ENCODE data around the gene MUC5AC.

DNA sequence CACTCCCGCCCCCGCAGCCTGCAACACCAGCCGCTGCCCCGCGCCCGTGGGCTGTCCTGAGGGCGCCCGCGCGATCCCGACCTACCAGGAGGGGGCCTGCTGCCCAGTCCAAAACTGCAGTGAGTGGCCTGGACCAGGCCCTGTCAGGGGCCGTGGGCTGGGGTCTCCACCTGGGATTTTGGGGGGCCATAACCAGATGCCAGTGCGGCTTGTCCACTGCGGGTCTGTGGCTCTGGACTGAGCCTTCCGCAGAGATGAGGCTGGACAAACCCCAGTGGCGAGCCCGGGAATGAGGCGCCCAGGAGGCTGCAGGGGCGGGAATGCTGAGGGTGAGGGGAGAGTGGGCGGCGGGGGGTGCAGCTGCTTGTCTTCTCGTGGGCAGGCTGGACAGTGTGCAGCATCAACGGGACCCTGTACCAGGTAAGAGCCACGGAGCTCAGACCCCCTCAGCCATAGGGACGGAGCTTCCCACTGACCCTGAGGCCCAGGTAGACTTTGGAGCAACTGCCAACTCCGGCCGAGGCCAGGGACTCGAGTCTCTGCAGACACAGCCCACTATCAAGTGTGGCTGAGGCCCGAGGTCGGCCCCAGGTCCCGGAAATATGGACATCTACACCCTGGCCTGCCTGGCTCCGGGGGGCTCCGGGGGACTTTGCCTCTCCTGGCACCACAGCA, 40.3 kb downstream of the MUC5AC start:
- TF ChIP-seq, protein P1, sequence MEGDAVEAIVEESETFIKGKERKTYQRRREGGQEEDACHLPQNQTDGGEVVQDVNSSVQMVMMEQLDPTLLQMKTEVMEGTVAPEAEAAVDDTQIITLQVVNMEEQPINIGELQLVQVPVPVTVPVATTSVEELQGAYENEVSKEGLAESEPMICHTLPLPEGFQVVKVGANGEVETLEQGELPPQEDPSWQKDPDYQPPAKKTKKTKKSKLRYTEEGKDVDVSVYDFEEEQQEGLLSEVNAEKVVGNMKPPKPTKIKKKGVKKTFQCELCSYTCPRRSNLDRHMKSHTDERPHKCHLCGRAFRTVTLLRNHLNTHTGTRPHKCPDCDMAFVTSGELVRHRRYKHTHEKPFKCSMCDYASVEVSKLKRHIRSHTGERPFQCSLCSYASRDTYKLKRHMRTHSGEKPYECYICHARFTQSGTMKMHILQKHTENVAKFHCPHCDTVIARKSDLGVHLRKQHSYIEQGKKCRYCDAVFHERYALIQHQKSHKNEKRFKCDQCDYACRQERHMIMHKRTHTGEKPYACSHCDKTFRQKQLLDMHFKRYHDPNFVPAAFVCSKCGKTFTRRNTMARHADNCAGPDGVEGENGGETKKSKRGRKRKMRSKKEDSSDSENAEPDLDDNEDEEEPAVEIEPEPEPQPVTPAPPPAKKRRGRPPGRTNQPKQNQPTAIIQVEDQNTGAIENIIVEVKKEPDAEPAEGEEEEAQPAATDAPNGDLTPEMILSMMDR (IDR thresholded peaks at IDR 0.05), result no peak
- no peak for TF ChIP-seq POLR2AphosphoS5 (IDR thresholded peaks at IDR 0.05; ENCODE audit: insufficient read depth in 1 of 2, low read depth in 1 of 2)
- no peak for TF ChIP-seq POLR2A (IDR thresholded peaks at IDR 0.05)
